Left lung (tissue), 10 donors: ENCODE data around the gene KRTAP10-3. TPM values are rescaled to one million over a fixed set of nuclear protein-coding genes. Genes with fewer than 3 reads are reported as not detected.
"Not testable (repeated sequence)": the region's sequence is repeated elsewhere in the genome, so short reads cannot be mapped to it uniquely, and the experiment has no call there.

Source experiments
- ATAC-seq: fragments of 200-7000 bp; cut with Tn5 transposase; one replicate; pipeline ENCODE4 v1.9.1; 2020; ENCODE audit warnings: moderate library complexity
- DNase-seq, 4 donors: peaks; one replicate each; pipeline ENCODE4 v3.0.0-alpha.2; 2013 to 2020
- H3K27ac ChIP-seq, 2 donors: fragments of 200-600 bp; sonication (generic) in 1 of 2; one replicate each; pipeline versions ENCODE4 v1.5.0 to v1.8.0; 2020 to 2021
- H3K27me3 ChIP-seq, 2 donors: fragments of 200-600 bp; sonication (generic) in 1 of 2; one replicate each; pipeline versions ENCODE4 v1.5.0 to v1.8.0; 2020 to 2021
- H3K36me3 ChIP-seq, 2 donors: fragments of 200-600 bp; sonication (generic) in 1 of 2; one replicate each; pipeline versions ENCODE4 v1.5.0 to v1.8.0; 2020 to 2021
- H3K4me1 ChIP-seq, 2 donors: fragments of 200-600 bp; one replicate each; pipeline ENCODE4 v1.8.0; 2021
- H3K4me3 ChIP-seq, 2 donors: fragments of 200-600 bp; sonication (generic) in 1 of 2; one replicate each; pipeline versions ENCODE4 v1.5.0 to v1.8.0; 2020 to 2021; ENCODE audit warnings: mild to moderate bottlenecking in 1 of 2
- H3K9me3 ChIP-seq, 2 donors: fragments of 200-600 bp; sonication (generic) in 1 of 2; one replicate each; pipeline versions ENCODE4 v1.5.0 to v1.8.0; 2020 to 2021
- CTCF ChIP-seq, 2 donors: fragments of 200-600 bp; sonication (generic) in 1 of 2; IDR thresholded peaks; one replicate each; pipeline versions ENCODE4 v1.5.0 to v1.8.0; 2021; ENCODE audit warnings: antibody characterized with exemption in 2 of 2
- intact Hi-C, 2 donors: fragments of 100-400 bp; cut with DNase I; formaldehyde crosslinking; loops; one replicate each; pipeline versions ENCODE4 v1.11.2 to v1.14.2; 2022
- polyA plus RNA-seq, 6 donors: library from polyadenylated mRNA; unstranded; fragments of 120-200 nt; gene quantifications; one replicate each; pipeline ENCODE4 v1.2.1, GENCODE V29; 2013; ENCODE audit not compliant: insufficient read length in 6 of 6
- total RNA-seq, 2 donors: library from RNA; stranded (reverse); fragmentation: NEBNext Ultra II Directional; extraction: Animal tissue kit (Norgen Biotek cat#: 25700); gene quantifications; one replicate each; pipeline ENCODE4 v1.2.1, GENCODE V29; 2021
- donor health status: DM: no; HTN: yes; CAD: no.
- donor health status: DM: no; HTN: no; CAD: no.

Gene KRTAP10-3
- total and polyA plus RNA-seq, 8 donors: not detected

DNA sequence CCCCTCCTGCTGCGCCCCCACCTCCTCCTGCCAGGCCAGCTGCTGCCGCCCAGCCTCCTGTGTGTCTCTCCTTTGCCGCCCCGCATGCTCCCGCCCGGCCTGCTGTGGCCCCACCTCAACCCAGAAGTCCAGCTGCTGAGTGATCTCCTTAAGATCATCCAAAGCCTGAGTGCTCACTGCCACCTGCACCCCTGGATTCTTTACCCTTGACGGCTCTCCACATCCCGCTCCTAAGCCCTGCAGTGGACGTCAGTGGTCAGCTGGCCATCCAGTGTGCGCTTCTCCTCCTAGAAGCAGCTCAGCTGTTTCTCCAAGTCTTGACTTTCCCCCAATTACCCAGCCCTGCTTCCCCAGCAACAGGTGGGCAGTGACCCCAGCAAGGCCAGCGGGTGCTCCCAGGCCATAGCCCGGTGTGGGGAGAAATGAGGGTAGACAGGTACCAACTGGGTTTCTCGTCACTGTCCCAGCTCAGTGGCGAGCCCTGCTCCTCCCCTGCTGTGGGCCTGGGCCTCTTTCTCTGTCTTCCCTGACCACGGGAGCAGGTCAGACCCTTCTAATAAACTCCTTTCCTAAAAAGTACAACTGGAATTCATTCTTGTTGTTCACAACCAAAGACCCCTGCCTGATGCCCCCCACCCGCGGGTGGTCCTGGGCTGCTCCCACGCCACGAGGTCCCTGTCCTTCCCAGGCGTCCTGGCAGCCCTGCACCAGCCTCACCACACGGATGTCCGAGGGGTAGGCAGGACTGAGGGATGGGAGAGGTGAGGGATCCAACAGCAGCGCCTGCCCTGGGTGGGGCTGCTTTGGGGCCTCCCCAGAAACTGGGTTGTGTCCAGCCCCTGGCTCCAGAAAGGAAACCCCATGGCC lies 43.2 kb upstream of the KRTAP10-3 start:
- DNase-seq: no peak
- no peak for ATAC-seq

DNA sequence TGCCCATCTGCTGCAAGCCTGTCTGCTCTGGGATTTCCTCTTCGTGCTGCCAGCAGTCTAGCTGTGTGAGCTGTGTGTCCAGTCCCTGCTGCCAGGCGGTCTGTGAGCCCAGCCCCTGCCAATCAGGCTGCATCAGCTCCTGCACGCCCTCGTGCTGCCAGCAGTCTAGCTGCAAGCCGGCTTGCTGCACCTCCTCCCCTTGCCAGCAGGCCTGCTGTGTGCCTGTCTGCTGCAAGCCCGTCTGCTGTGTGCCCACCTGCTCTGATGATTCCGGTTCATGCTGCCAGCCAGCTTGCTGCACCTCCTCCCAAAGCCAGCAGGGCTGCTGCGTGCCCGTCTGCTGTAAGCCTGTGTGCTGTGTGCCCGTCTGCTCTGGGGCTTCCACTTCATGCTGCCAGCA lies 42.5 kb upstream of the KRTAP10-3 start:
- H3K36me3 ChIP-seq, H3K27ac ChIP-seq, H3K9me3 ChIP-seq, H3K4me3 ChIP-seq, ATAC-seq, DNase-seq, intact Hi-C loops, H3K4me1 ChIP-seq: not testable (repeated sequence)
- peaks cover 0 to 46% of the 10 kb centered on the region in 2 donors for H3K27me3 ChIP-seq

More for the DNA sequence above, 43.2 kb upstream of the KRTAP10-3 start:
- intact Hi-C loops: no loop called here
- H3K4me3 ChIP-seq: no peak overlapping the region
- peaks cover 0 to 2% of the 10 kb centered on the region in 2 donors for H3K9me3 ChIP-seq
- peaks cover 0 to 46% of the 10 kb centered on the region in 2 donors for H3K27me3 ChIP-seq
- H3K27ac ChIP-seq: no peak overlapping the region
- no peaks in the 10 kb centered on the region for H3K4me1 ChIP-seq
- no peak for TF ChIP-seq CTCF (IDR thresholded peaks at IDR 0.05)
- no peaks in the 10 kb centered on the region for H3K36me3 ChIP-seq

DNA sequence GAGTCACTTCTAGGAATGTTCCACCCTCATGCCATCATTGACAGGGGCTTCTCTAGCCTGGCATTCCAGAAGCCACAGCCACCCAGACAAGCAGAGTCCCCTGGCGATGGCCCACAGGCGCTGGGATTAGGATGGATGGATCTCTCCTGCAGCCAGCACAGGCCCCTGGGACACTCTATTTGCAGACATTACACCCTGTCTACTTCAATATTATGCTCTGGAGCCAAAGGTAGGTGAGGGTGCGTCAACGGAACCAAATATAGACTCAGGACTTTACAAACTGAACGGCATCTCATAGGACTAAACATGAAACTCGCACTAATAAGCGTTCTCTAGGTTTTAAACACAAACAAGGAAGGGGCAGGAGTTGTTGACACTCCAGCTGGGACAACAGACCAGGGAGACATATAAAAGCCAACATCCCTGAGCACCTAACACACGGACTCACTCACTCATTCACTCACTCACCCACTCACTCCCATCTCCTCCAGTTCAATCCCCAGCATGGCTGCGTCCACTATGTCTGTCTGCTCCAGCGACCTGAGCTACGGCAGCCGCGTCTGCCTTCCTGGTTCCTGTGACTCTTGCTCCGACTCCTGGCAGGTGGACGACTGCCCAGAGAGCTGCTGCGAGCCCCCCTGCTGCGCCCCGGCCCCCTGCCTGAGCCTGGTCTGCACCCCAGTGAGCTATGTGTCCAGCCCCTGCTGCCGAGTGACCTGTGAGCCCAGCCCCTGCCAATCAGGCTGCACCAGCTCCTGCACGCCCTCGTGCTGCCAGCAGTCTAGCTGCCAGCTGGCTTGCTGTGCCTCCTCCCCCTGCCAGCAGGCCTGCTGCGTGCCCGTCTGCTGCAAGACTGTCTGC lies 41.8 kb upstream of the KRTAP10-3 start, which contains the start of gene KRTAP10-7:
TSS of gene KRTAP10-7 (plus strand) at position 480 of the 861 bp plus-strand sequence. CDS start at position 505, 25 bp downstream.
- H3K27ac ChIP-seq, H3K9me3 ChIP-seq, H3K4me1 ChIP-seq, DNase-seq, ATAC-seq, H3K4me3 ChIP-seq, intact Hi-C loops, H3K36me3 ChIP-seq: not testable (repeated sequence)
- H3K27me3 ChIP-seq: peaks cover 0 to 46% of the 10 kb centered on the region in 2 donors

DNA sequence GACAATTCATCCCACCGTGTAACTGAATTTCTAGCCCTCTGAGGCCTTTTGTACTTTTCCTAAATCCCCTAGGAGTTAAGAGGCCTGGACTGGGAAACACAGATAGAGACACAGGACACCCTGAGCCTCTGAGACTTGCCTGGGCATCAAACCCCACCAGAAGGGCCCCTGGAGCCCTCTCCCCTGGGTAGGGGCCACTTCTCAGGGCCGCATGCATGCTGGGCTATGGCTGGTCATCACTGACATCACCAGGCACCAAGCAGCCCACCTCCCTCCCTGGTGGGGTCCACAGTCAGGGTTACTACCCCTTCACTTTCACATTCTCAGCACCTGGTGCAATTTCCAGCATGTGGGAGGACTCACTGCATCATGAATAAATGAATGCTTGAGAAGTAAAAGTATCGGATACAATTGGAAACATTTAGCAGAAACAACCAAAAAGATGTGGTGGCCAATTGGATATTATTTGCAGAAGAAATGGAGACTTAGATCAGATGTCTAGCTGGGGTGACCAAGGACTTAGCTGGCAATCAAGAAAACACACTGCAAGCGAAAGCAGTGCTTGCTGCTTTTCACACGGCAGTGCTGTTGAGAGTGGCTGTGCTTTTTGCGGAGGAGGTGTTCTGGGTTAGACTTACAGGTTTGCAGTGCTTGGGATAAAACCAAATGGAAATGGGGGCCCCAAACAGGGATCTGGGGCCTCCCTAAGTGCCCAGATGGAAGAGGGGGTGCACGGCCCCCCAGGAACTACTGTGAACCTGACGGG lies 40.9 kb upstream of the KRTAP10-3 start:
- ATAC-seq (no peak), DNase-seq (no peak)
- Histone ChIP-seq H3K27me3 (peaks cover 0 to 46% of the 10 kb centered on the region in 2 donors), H3K4me3 (no peak overlapping the region), H3K27ac (no peak overlapping the region), H3K4me1 (no peaks in the 10 kb centered on the region), H3K9me3 (no peaks in the 10 kb centered on the region), H3K36me3 (no peaks in the 10 kb centered on the region)
- no peak for TF ChIP-seq CTCF (IDR thresholded peaks at IDR 0.05)
- intact Hi-C loops: no loop called here

GRCh38 chr21:44598061-44598460 lies 39.5 kb upstream of the KRTAP10-3 start:
- no peak overlapping the region for H3K27ac ChIP-seq
- no peak for DNase-seq
- H3K4me3 ChIP-seq: no peak overlapping the region
- peaks cover 0 to 42% of the 10 kb centered on the region in 2 donors for H3K27me3 ChIP-seq
- H3K9me3 ChIP-seq: no peaks in the 10 kb centered on the region
- no peak for TF ChIP-seq CTCF (IDR thresholded peaks at IDR 0.05)
- no peaks in the 10 kb centered on the region for H3K4me1 ChIP-seq
- intact Hi-C loops: no loop called here
- no peak for ATAC-seq
- H3K36me3 ChIP-seq: no peaks in the 10 kb centered on the region
